Vagina (tissue), 2 donors: ENCODE results near the gene CFAP126. TPM values are rescaled to one million over a fixed set of nuclear protein-coding genes. Genes with fewer than 3 reads are reported as not detected.
"Not testable (repeated sequence)": the region's sequence is repeated elsewhere in the genome, so short reads cannot be mapped to it uniquely, and the experiment has no call there.

Source experiments
- DNase-seq, 2 donors: peaks; one replicate each; pipeline ENCODE4 v3.0.0-alpha.2; 2017; ENCODE audit errors: extremely low spot score in 2 of 2
- H3K27ac ChIP-seq: fragments of 200-600 bp; sonication (generic); one replicate; pipeline ENCODE4 v1.5.1; 2019
- H3K27me3 ChIP-seq: fragments of 200-600 bp; sonication (generic); one replicate; pipeline ENCODE4 v1.5.1; 2019
- H3K36me3 ChIP-seq, 2 donors: fragments of 200-600 bp; sonication (generic); one replicate each; pipeline ENCODE4 v1.5.1; 2017 to 2019
- H3K4me1 ChIP-seq: fragments of 200-600 bp; sonication (generic); one replicate; pipeline ENCODE4 v1.5.1; 2019
- H3K4me3 ChIP-seq, 2 donors: fragments of 200-600 bp; sonication (generic); 1 replicate in 1 of 2; 2 replicates in 1 of 2; pipeline ENCODE4 v1.5.1; 2016 to 2019
- H3K9me3 ChIP-seq: fragments of 200-600 bp; sonication (generic); one replicate; pipeline ENCODE4 v1.5.1; 2019
- CTCF ChIP-seq, 3 experiments: fragments of 450-650 bp in 2 of 3; fragments of 200-600 bp in 1 of 3; sonication (generic) in 1 of 3; IDR thresholded peaks; one replicate each; pipeline ENCODE4 v1.5.1; 2017 to 2019; ENCODE audit warnings: antibody characterized with exemption in 3 of 3, mild to moderate bottlenecking in 2 of 3, moderate library complexity in 2 of 3
- POLR2A ChIP-seq, 2 donors: fragments of 450-650 bp; IDR thresholded peaks; one replicate each; pipeline ENCODE4 v1.6.1; 2017; ENCODE audit warnings: antibody characterized with exemption in 2 of 2, mild to moderate bottlenecking in 2 of 2, moderate library complexity in 2 of 2
- POLR2AphosphoS5 ChIP-seq, 2 donors: sonication (generic); formaldehyde crosslinking; IDR thresholded peaks; one replicate each; pipeline ENCODE4 v1.9.0; 2017; ENCODE audit warnings: antibody characterized with exemption in 2 of 2, mild to moderate bottlenecking in 2 of 2, low read depth in 1 of 2; ENCODE audit not compliant: insufficient read depth in 1 of 2
- intact Hi-C: fragments of 100-400 bp; cut with DNase I; formaldehyde crosslinking; loops from one replicate; pipeline ENCODE4 v1.15.1; 2023
- small RNA-seq: library from RNA; depleted of rRNA; stranded (forward); fragments of <200 nt; gene quantifications from one replicate; pipeline ENCODE3, GENCODE V24; 2016
- total RNA-seq: library from RNA; depleted of rRNA; stranded (reverse); fragments of >200 nt; gene quantifications from one replicate; pipeline ENCODE4 v1.2.3, GENCODE V29; 2016

Gene CFAP126
- total RNA-seq, 1 donor from 2014 or later = not detected

GRCh38 chr1:161335796-161336195 lies 31.9 kb downstream of the CFAP126 start:
- H3K9me3 ChIP-seq = no peaks in the 10 kb centered on the region
- no peak for DNase-seq
- H3K27ac ChIP-seq = no peak overlapping the region
- TF ChIP-seq CTCF (IDR thresholded peaks at IDR 0.05) (no peak), POLR2A (IDR thresholded peaks at IDR 0.05) (no peak), POLR2AphosphoS5 (IDR thresholded peaks at IDR 0.05; ENCODE audit: insufficient read depth in 1 of 2, low read depth in 1 of 2) (no peak)
- H3K4me1 ChIP-seq = no peaks in the 10 kb centered on the region
- H3K27me3 ChIP-seq = no peaks in the 10 kb centered on the region
- peaks cover 0 to 34% of the 10 kb centered on the region in 2 donors for H3K36me3 ChIP-seq
- intact Hi-C loops = no loop called here
- H3K4me3 ChIP-seq = no peak overlapping the region

GRCh38 chr1:161333166-161333565 lies 34.5 kb downstream of the CFAP126 start:
- intact Hi-C loops = no loop called here
- H3K27me3 ChIP-seq = no peaks in the 10 kb centered on the region
- H3K4me3 ChIP-seq = no peak overlapping the region
- peaks cover 0 to 44% of the 10 kb centered on the region in 2 donors for H3K36me3 ChIP-seq
- H3K27ac ChIP-seq = no peak overlapping the region
- no peak for TF ChIP-seq CTCF (IDR thresholded peaks at IDR 0.05)
- no peak for TF ChIP-seq POLR2A (IDR thresholded peaks at IDR 0.05)
- no peak for TF ChIP-seq POLR2AphosphoS5 (IDR thresholded peaks at IDR 0.05; ENCODE audit: insufficient read depth in 1 of 2, low read depth in 1 of 2)
- DNase-seq = no peak
- H3K4me1 ChIP-seq = no peaks in the 10 kb centered on the region
- no peaks in the 10 kb centered on the region for H3K9me3 ChIP-seq

- TF ChIP-seq POLR2AphosphoS5 (IDR thresholded peaks at IDR 0.05; ENCODE audit: insufficient read depth in 1 of 2, low read depth in 1 of 2) (no peak), POLR2A (IDR thresholded peaks at IDR 0.05) (no peak), CTCF (IDR thresholded peaks at IDR 0.05) (no peak)
- peaks cover 0 to 56% of the 10 kb centered on the region in 2 donors for H3K36me3 ChIP-seq
- DNase-seq = no peak
- H3K4me3 ChIP-seq = no peak overlapping the region
- no peak overlapping the region for H3K27ac ChIP-seq
- H3K4me1 ChIP-seq = no peaks in the 10 kb centered on the region
- intact Hi-C loops = no loop called here
- no peaks in the 10 kb centered on the region for H3K27me3 ChIP-seq
- H3K9me3 ChIP-seq = no peaks in the 10 kb centered on the region
These were observed 37.3 kb downstream of the CFAP126 start for GRCh38 chr1:161330346-161330745.

- no peak overlapping the region for H3K27ac ChIP-seq
- peak in 1 of 2 donors; percentile 6 for DNase-seq
- H3K9me3 ChIP-seq = no peaks in the 10 kb centered on the region
- no peaks in the 10 kb centered on the region for H3K4me1 ChIP-seq
- intact Hi-C loops = no loop called here
- H3K27me3 ChIP-seq = no peaks in the 10 kb centered on the region
- no peak for TF ChIP-seq POLR2AphosphoS5 (IDR thresholded peaks at IDR 0.05; ENCODE audit: insufficient read depth in 1 of 2, low read depth in 1 of 2)
- TF ChIP-seq POLR2A (IDR thresholded peaks at IDR 0.05) = no peak
- no peak for TF ChIP-seq CTCF (IDR thresholded peaks at IDR 0.05)
- peaks cover 0 to 40% of the 10 kb centered on the region in 2 donors for H3K36me3 ChIP-seq
- no peak overlapping the region for H3K4me3 ChIP-seq
These were observed 43.7 kb downstream of the CFAP126 start for GRCh38 chr1:161324020-161324419.

- H3K4me1 ChIP-seq = peaks cover 17% of the 10 kb centered on the region
- intact Hi-C loops = loop anchor here (10.0 kb wide), 1 partner anchor 69 kb away; no protein-coding TSS in a partner anchor
- not testable (repeated sequence) for H3K27ac ChIP-seq, H3K27me3 ChIP-seq, DNase-seq, H3K9me3 ChIP-seq, H3K36me3 ChIP-seq, H3K4me3 ChIP-seq
These were observed 51.6 kb downstream of the CFAP126 start for GRCh38 chr1:161315841-161316674.

Small RNA genes within 50 kb of the gene (small RNA-seq; reads per million reads assigned to genes)
- gene AL592295.2 (not detected), gene RNU6-481P (not detected)

Other genes with a start within 250 kb of the CFAP126 start
- gene PFDN2, start 249.8 kb downstream of the CFAP126 start, total RNA-seq = 47.1 TPM
- gene NIT1, start 249.8 kb downstream of the CFAP126 start, total RNA-seq = 31.7 TPM
- gene DEDD, start 235.2 kb downstream of the CFAP126 start, total RNA-seq = 42.0 TPM
- 61.1 TPM for gene UFC1, start 213.9 kb downstream of the CFAP126 start, total RNA-seq
- gene USP21, start 208.4 kb downstream of the CFAP126 start, total RNA-seq = 19.4 TPM
- 16.7 TPM for gene PPOX, start 201.4 kb downstream of the CFAP126 start, total RNA-seq
- gene B4GALT3, start 190.4 kb downstream of the CFAP126 start, total RNA-seq = 16.2 TPM
- gene ADAMTS4, start 168.8 kb downstream of the CFAP126 start, total RNA-seq = 78.3 TPM
- 104 TPM for gene NDUFS2, start 165.5 kb downstream of the CFAP126 start, total RNA-seq
- gene FCER1G, start 152.6 kb downstream of the CFAP126 start, total RNA-seq = 64.8 TPM
- not detected for gene APOA2, start 144.2 kb downstream of the CFAP126 start, total RNA-seq
- 15.0 TPM for gene TOMM40L, start 141.8 kb downstream of the CFAP126 start, total RNA-seq
- gene NR1I3, start 129.7 kb downstream of the CFAP126 start, total RNA-seq = not detected
- gene PCP4L1, start 109.1 kb downstream of the CFAP126 start, total RNA-seq = 3.7 TPM
- 3.7 TPM for gene MPZ, start 57.9 kb downstream of the CFAP126 start, total RNA-seq
- gene SDHC, start 53.5 kb downstream of the CFAP126 start, total RNA-seq = 44.9 TPM
- gene FCGR2A, start 137.6 kb upstream of the CFAP126 start, total RNA-seq = 26.3 TPM
- 0.98 TPM for gene HSPA6, start 156.7 kb upstream of the CFAP126 start, total RNA-seq
- 14.2 TPM for gene FCGR3A, start 181.9 kb upstream of the CFAP126 start, total RNA-seq